Stomach (tissue), 4 donors: ENCODE data around the gene ELAC1.

Source experiments
- POLR2A ChIP-seq, 4 donors: fragments of 450-650 bp; IDR thresholded peaks; one replicate each; pipeline ENCODE4 v1.6.1; 2016; ENCODE audit warnings: antibody characterized with exemption in 4 of 4, control low read depth in 2 of 4, mild to moderate bottlenecking in 1 of 4, moderate library complexity in 1 of 4
- TF ChIP-seq, protein P1 (sequence below), 7 experiments: fragments of 450-650 bp in 4 of 7; fragments of 200-600 bp in 3 of 7; sonication (generic) in 3 of 7; IDR thresholded peaks; one replicate each; pipeline ENCODE4 v1.5.1; 2016 to 2019; ENCODE audit warnings: antibody characterized with exemption in 7 of 7, control low read depth in 2 of 7, mild to moderate bottlenecking in 1 of 7

DNA sequence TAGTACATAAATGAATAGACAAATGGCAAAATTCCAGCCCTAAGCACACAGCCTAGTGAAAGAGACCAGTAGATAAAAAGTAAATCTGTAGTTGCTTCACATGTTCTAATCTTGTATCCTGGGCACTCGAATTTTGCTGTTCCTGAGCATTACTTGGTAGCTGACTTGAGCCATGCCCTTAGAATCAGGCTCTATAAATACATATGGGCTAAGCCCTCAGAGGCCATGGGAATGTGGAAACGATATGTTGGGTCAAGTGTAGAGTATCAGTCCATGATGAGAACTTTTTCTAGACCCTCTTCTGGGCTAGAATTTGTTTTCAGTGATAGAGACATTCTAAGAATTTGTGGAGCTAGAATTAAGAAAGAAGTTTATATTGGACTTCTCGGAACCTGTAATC lies 21.9 kb downstream of the ELAC1 start:
- TF ChIP-seq, protein P1, sequence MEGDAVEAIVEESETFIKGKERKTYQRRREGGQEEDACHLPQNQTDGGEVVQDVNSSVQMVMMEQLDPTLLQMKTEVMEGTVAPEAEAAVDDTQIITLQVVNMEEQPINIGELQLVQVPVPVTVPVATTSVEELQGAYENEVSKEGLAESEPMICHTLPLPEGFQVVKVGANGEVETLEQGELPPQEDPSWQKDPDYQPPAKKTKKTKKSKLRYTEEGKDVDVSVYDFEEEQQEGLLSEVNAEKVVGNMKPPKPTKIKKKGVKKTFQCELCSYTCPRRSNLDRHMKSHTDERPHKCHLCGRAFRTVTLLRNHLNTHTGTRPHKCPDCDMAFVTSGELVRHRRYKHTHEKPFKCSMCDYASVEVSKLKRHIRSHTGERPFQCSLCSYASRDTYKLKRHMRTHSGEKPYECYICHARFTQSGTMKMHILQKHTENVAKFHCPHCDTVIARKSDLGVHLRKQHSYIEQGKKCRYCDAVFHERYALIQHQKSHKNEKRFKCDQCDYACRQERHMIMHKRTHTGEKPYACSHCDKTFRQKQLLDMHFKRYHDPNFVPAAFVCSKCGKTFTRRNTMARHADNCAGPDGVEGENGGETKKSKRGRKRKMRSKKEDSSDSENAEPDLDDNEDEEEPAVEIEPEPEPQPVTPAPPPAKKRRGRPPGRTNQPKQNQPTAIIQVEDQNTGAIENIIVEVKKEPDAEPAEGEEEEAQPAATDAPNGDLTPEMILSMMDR (IDR thresholded peaks at IDR 0.05) = no peak
- TF ChIP-seq POLR2A (IDR thresholded peaks at IDR 0.05) = no peak
